ENCODE measurements around the gene RADIL.
A peak's percentile ranks its signal among the peaks of the same experiment; 100 is the strongest.
"Not testable (repeated sequence)": the region's sequence is repeated elsewhere in the genome, so short reads cannot be mapped to it uniquely, and the experiment has no call there.

The RADIL gene

GRCh38 chr7:4800926-4801838 lies 82.3 kb downstream of the RADIL start:
- Mint-ChIP-seq H3K36me3 (no peaks in the 10 kb centered on the region), H3K27ac (no peak overlapping the region), H3K4me1 (no peaks in the 10 kb centered on the region), H3K27me3 (no peaks in the 10 kb centered on the region), H3K9me3 (no peaks in the 10 kb centered on the region), H3K4me3 (no peak overlapping the region)

GRCh38 chr7:4800487-4800886 lies 83.0 kb downstream of the RADIL start:
- H3K27ac Mint-ChIP-seq: no peak overlapping the region
- H3K27me3 Mint-ChIP-seq: no peaks in the 10 kb centered on the region
- H3K4me3 Mint-ChIP-seq: no peak overlapping the region
- H3K4me1 Mint-ChIP-seq: no peaks in the 10 kb centered on the region
- H3K9me3 Mint-ChIP-seq: no peaks in the 10 kb centered on the region
- no peaks in the 10 kb centered on the region for H3K36me3 Mint-ChIP-seq

- Mint-ChIP-seq H3K27ac (no peak overlapping the region), H3K4me3 (no peak overlapping the region), H3K36me3 (no peaks in the 10 kb centered on the region), H3K27me3 (no peaks in the 10 kb centered on the region), H3K9me3 (no peaks in the 10 kb centered on the region), H3K4me1 (no peaks in the 10 kb centered on the region)
These were observed 83.8 kb downstream of the RADIL start for GRCh38 chr7:4799508-4800268.

- no peak overlapping the region for H3K4me3 Mint-ChIP-seq
- peaks cover 2% of the 10 kb centered on the region for H3K36me3 Mint-ChIP-seq
- no peaks in the 10 kb centered on the region for H3K27me3 Mint-ChIP-seq
These were observed 84.7 kb downstream of the RADIL start for GRCh38 chr7:4798706-4799235.

GRCh38 chr7:4797858-4798705 lies 85.4 kb downstream of the RADIL start:
- peaks cover 5% of the 10 kb centered on the region for H3K4me1 Mint-ChIP-seq
- H3K27me3 Mint-ChIP-seq: no peaks in the 10 kb centered on the region
- H3K4me3 Mint-ChIP-seq: no peak overlapping the region
- H3K27ac Mint-ChIP-seq: no peak overlapping the region
- H3K36me3 Mint-ChIP-seq: peaks cover 2% of the 10 kb centered on the region
- no peaks in the 10 kb centered on the region for H3K9me3 Mint-ChIP-seq

More at GRCh38 chr7:4798706-4799235, 84.7 kb downstream of the RADIL start:
- H3K27ac Mint-ChIP-seq: no peak overlapping the region
- H3K4me1 Mint-ChIP-seq: peaks cover 5% of the 10 kb centered on the region
- no peaks in the 10 kb centered on the region for H3K9me3 Mint-ChIP-seq

- Mint-ChIP-seq H3K27ac (no peak overlapping the region), H3K36me3 (peaks cover 4% of the 10 kb centered on the region), H3K27me3 (no peaks in the 10 kb centered on the region), H3K4me1 (peaks cover 5% of the 10 kb centered on the region), H3K4me3 (no peak overlapping the region), H3K9me3 (no peaks in the 10 kb centered on the region)
These were observed 87.1 kb downstream of the RADIL start for GRCh38 chr7:4796453-4796852.

- H3K9me3 Mint-ChIP-seq: no peaks in the 10 kb centered on the region
- no peak overlapping the region for H3K4me3 Mint-ChIP-seq
- H3K4me1 Mint-ChIP-seq: peaks cover 5% of the 10 kb centered on the region
- peaks cover 5% of the 10 kb centered on the region for H3K36me3 Mint-ChIP-seq
- H3K27me3 Mint-ChIP-seq: no peaks in the 10 kb centered on the region
- H3K27ac Mint-ChIP-seq: no peak overlapping the region
These were observed 88.7 kb downstream of the RADIL start for GRCh38 chr7:4794591-4795350.

GRCh38 chr7:4794171-4794570 lies 89.3 kb downstream of the RADIL start:
- not testable (repeated sequence) for H3K36me3 Mint-ChIP-seq, H3K4me1 Mint-ChIP-seq, H3K27ac Mint-ChIP-seq, H3K4me3 Mint-ChIP-seq, H3K27me3 Mint-ChIP-seq, H3K9me3 Mint-ChIP-seq

- not testable (repeated sequence) for H3K4me1 Mint-ChIP-seq, H3K36me3 Mint-ChIP-seq, H3K27me3 Mint-ChIP-seq, H3K9me3 Mint-ChIP-seq, H3K4me3 Mint-ChIP-seq
- peak overlapping the region; percentile 55 for H3K27ac Mint-ChIP-seq
These were observed 90.0 kb downstream of the RADIL start for GRCh38 chr7:4793385-4793993.

- no peak overlapping the region for H3K4me3 Mint-ChIP-seq
These were observed 90.9 kb downstream of the RADIL start for GRCh38 chr7:4792537-4793126.

GRCh38 chr7:4791738-4792536 lies 91.6 kb downstream of the RADIL start:
- Mint-ChIP-seq H3K27ac (no peak overlapping the region), H3K4me3 (no peak overlapping the region), H3K4me1 (peaks cover 5% of the 10 kb centered on the region), H3K27me3 (no peaks in the 10 kb centered on the region), H3K36me3 (peaks cover 5% of the 10 kb centered on the region), H3K9me3 (no peaks in the 10 kb centered on the region)

More at GRCh38 chr7:4792537-4793126, 90.9 kb downstream of the RADIL start:
- peaks cover 5% of the 10 kb centered on the region for H3K36me3 Mint-ChIP-seq
- no peaks in the 10 kb centered on the region for H3K27me3 Mint-ChIP-seq
- peaks cover 5% of the 10 kb centered on the region for H3K4me1 Mint-ChIP-seq
- H3K27ac Mint-ChIP-seq: no peak overlapping the region
- no peaks in the 10 kb centered on the region for H3K9me3 Mint-ChIP-seq

GRCh38 chr7:4791101-4791737 lies 92.3 kb downstream of the RADIL start:
- Mint-ChIP-seq H3K36me3 (peaks cover 5% of the 10 kb centered on the region), H3K4me1 (peaks cover 5% of the 10 kb centered on the region), H3K27me3 (no peaks in the 10 kb centered on the region), H3K4me3 (no peak overlapping the region), H3K27ac (no peak overlapping the region), H3K9me3 (no peaks in the 10 kb centered on the region)

- Mint-ChIP-seq H3K27ac (no peak overlapping the region), H3K4me3 (no peak overlapping the region), H3K36me3 (peaks cover 5% of the 10 kb centered on the region), H3K9me3 (no peaks in the 10 kb centered on the region), H3K27me3 (no peaks in the 10 kb centered on the region), H3K4me1 (peaks cover 5% of the 10 kb centered on the region)
These were observed 93.0 kb downstream of the RADIL start for GRCh38 chr7:4790516-4790991.

All from activated naive CD4-positive, alpha-beta T cell treated with anti-CD3 and anti-CD28 coated beads, Interleukin-2, amount 50 U/mL, for 24 hours (primary cell).